ENCODE data around the gene TFEB.

The TFEB gene

GRCh38 chr6:41763470-41763869 lies 28.1 kb upstream of the TFEB start:
- DNase-seq (ENCODE audit: low read depth): no peak

GRCh38 chr6:41759905-41760579 lies 24.6 kb upstream of the TFEB start:
- no peak for DNase-seq (ENCODE audit: low read depth)

- DNase-seq (ENCODE audit: low read depth): no peak
Measured at GRCh38 chr6:41759106-41759904, 23.9 kb upstream of the TFEB start.

- DNase-seq (ENCODE audit: low read depth): no peak
Measured at GRCh38 chr6:41758641-41759035, 23.2 kb upstream of the TFEB start.

- DNase-seq (ENCODE audit: low read depth): no peak
Measured at GRCh38 chr6:41757931-41758640, 22.7 kb upstream of the TFEB start.

- no peak for DNase-seq (ENCODE audit: low read depth)
Measured at GRCh38 chr6:41757271-41757670, 21.9 kb upstream of the TFEB start.

- DNase-seq (ENCODE audit: low read depth): no peak
Measured at GRCh38 chr6:41756354-41756753, 20.9 kb upstream of the TFEB start.

- no peak for DNase-seq (ENCODE audit: low read depth)
Measured at GRCh38 chr6:41755895-41756294, 20.5 kb upstream of the TFEB start.

- DNase-seq (ENCODE audit: low read depth): no peak
Measured at GRCh38 chr6:41750374-41750773, 15.0 kb upstream of the TFEB start.

- no peak for DNase-seq (ENCODE audit: low read depth)
Measured at GRCh38 chr6:41748542-41748941, 13.1 kb upstream of the TFEB start.

GRCh38 chr6:41748102-41748477 lies 12.7 kb upstream of the TFEB start:
- no peak for DNase-seq (ENCODE audit: low read depth)

GRCh38 chr6:41747256-41748101 lies 12.1 kb upstream of the TFEB start, which contains the start of gene PGC:
Gene PGC (minus strand): TSS chr6:41747397. CDS start chr6:41747334, 63 bp downstream.
- DNase-seq (ENCODE audit: low read depth): no peak

GRCh38 chr6:41746107-41746506 lies 10.7 kb upstream of the TFEB start:
- DNase-seq (ENCODE audit: low read depth): no peak

GRCh38 chr6:41744236-41744787 lies 8.9 kb upstream of the TFEB start:
- no peak for DNase-seq (ENCODE audit: low read depth)

GRCh38 chr6:41743406-41744235 lies 8.2 kb upstream of the TFEB start:
- no peak for DNase-seq (ENCODE audit: low read depth)

GRCh38 chr6:41741625-41742490 lies 6.5 kb upstream of the TFEB start:
- no peak for DNase-seq (ENCODE audit: low read depth)

GRCh38 chr6:41740366-41741162 lies 5.2 kb upstream of the TFEB start:
- DNase-seq (ENCODE audit: low read depth): no peak

GRCh38 chr6:41739041-41739440 lies 3.6 kb upstream of the TFEB start:
- DNase-seq (ENCODE audit: low read depth): no peak

- no peak for DNase-seq (ENCODE audit: low read depth)
Measured at GRCh38 chr6:41737591-41738130, 2.3 kb upstream of the TFEB start.
